HepG2 (cell line): ENCODE data around the gene SND1. TPM values are rescaled to one million over a fixed set of nuclear protein-coding genes. Genes with fewer than 3 reads are reported as not detected.

Experiments
- ATAC-seq: fragments of 200-7000 bp; cut with Tn5 transposase; 3 replicates; pipeline ENCODE4 v1.9.1; 2020; ENCODE audit warnings: mild to moderate bottlenecking, moderate library complexity
- BruUV-seq: library from RNA; stranded (reverse); fragments of 400-500 nt; replicated peaks from 2 replicates; lab custom pipeline; 2021; lab: Mats Ljungman, UMichigan
- CTCF ChIA-PET: fragments of 300-600 bp; formaldehyde crosslinking; extraction: SDS; loops from one replicate; lab custom pipeline; 2021; ENCODE audit warnings: low total read pairs, inconsistent platforms, low intra/inter-chr PET ratio; lab: Yijun Ruan, JAX
- POLR2A ChIA-PET: fragments of 350-600 bp; sonication (Branson Sonifier 250); formaldehyde crosslinking; loops from one replicate; lab custom pipeline; 2020; ENCODE audit warnings: antibody characterized with exemption, inconsistent platforms; lab: Yijun Ruan, JAX
- DNase-seq: peaks from one replicate; pipeline ENCODE4 v3.0.0-alpha.2; 2015; ENCODE audit warnings: low spot score
- FAIRE-seq: peaks from 3 replicates; lab custom pipeline; 2011; peaks lifted over from hg19 to GRCh38; lab: Jason Lieb, UNC
- H2AFZ ChIP-seq: one replicate; pipeline ENCODE4 v1.6.1; 2011; ENCODE audit warnings: low read length, inconsistent platforms
- H3K27ac ChIP-seq: fragments of 300-600 bp; 3 replicates; pipeline ENCODE4 v1.8.0; 2011; ENCODE audit warnings: mixed run types, mild to moderate bottlenecking, mixed read lengths, low read length, inconsistent platforms; ENCODE audit not compliant: insufficient read depth; ENCODE audit errors: extremely low read length
- H3K27me3 ChIP-seq, 2 experiments: fragments of 200-600 bp in 1 of 2; 2 replicates in 1 of 2; 3 replicates in 1 of 2; pipeline versions ENCODE4 v1.6.0 to v1.8.0; 2011; ENCODE audit warnings: low read length in 2 of 2, mild to moderate bottlenecking in 2 of 2, moderate library complexity in 2 of 2, inconsistent platforms in 1 of 2; ENCODE audit not compliant: insufficient read depth in 2 of 2, control insufficient read depth in 1 of 2
- H3K36me3 ChIP-seq, 2 experiments: fragments of 200-600 bp in 1 of 2; replicated peaks in 1 of 2; 2 replicates in 1 of 2; 3 replicates in 1 of 2; pipeline versions ENCODE4 v1.5.1 to v1.8.0; 2011; ENCODE audit warnings: low read length in 2 of 2, inconsistent platforms in 1 of 2; ENCODE audit not compliant: insufficient read depth in 2 of 2, control insufficient read depth in 1 of 2
- H3K4me1 ChIP-seq: 2 replicates; pipeline ENCODE4 v1.5.1; 2012; ENCODE audit warnings: low read length, inconsistent platforms; ENCODE audit not compliant: insufficient read depth
- H3K4me2 ChIP-seq: 2 replicates; pipeline ENCODE4 v1.6.0; 2011; ENCODE audit warnings: low read depth, low read length, inconsistent platforms
- H3K4me3 ChIP-seq, 3 experiments: fragments of 200-600 bp in 1 of 3; sonication (generic), shearing (Covaris generic) in 1 of 3; replicated peaks in 1 of 3; 2 replicates each; pipeline ENCODE4 v1.5.1; 2011 to 2016; ENCODE audit warnings: low read length in 3 of 3, inconsistent platforms in 2 of 3, low read depth in 2 of 3, mild to moderate bottlenecking in 2 of 3, control low read depth in 1 of 3, mixed read lengths in 1 of 3; ENCODE audit not compliant: insufficient read depth in 1 of 3
- H3K79me2 ChIP-seq: one replicate; pipeline ENCODE4 v1.6.1; 2011; ENCODE audit warnings: low read length, inconsistent platforms; ENCODE audit not compliant: insufficient read depth
- H3K9ac ChIP-seq: 2 replicates; pipeline ENCODE4 v1.6.0; 2011; ENCODE audit warnings: mild to moderate bottlenecking, low read depth, low read length, inconsistent platforms; ENCODE audit not compliant: insufficient read depth
- H3K9me3 ChIP-seq: 2 replicates; pipeline ENCODE4 v1.5.1; 2012; ENCODE audit warnings: mild to moderate bottlenecking, low read length
- H4K20me1 ChIP-seq: 2 replicates; pipeline ENCODE4 v1.6.0; 2011; ENCODE audit warnings: inconsistent platforms, mild to moderate bottlenecking, low read length, moderate library complexity; ENCODE audit not compliant: insufficient read depth
- HNRNPL ChIP-seq: fragments of 200-400 bp; formaldehyde crosslinking; IDR thresholded peaks from 2 replicates; pipeline ENCODE4 v1.6.1; 2017; ENCODE audit warnings: mild to moderate bottlenecking, low read depth, low read length
- MTA3 ChIP-seq: sonication (generic); formaldehyde crosslinking; IDR thresholded peaks from 2 replicates; pipeline ENCODE4 v1.4.0; 2020; ENCODE audit warnings: missing genetic modification reagents
- NFIC ChIP-seq: IDR thresholded peaks from 2 replicates; pipeline ENCODE4 v1.6.1; 2012; ENCODE audit warnings: mild to moderate bottlenecking, low read length, inconsistent platforms
- PAF1 ChIP-seq: IDR thresholded peaks from 2 replicates; pipeline ENCODE4 v1.6.1; 2016; ENCODE audit warnings: missing genetic modification reagents, missing compliant biosample characterization
- PPARG ChIP-seq: conservative IDR thresholded peaks from 2 replicates; pipeline ENCODE4 v1.6.1; 2016; ENCODE audit warnings: missing biosample characterization, missing genetic modification reagents
- PRDM15 ChIP-seq: sonication (generic); formaldehyde crosslinking; IDR thresholded peaks from 2 replicates; pipeline ENCODE4 v1.4.0; 2020; ENCODE audit warnings: missing genetic modification reagents
- RBM22 ChIP-seq: fragments of 200-400 bp; formaldehyde crosslinking; optimal IDR thresholded peaks from 2 replicates; pipeline ENCODE3; 2017; ENCODE audit warnings: mild to moderate bottlenecking, low read length, moderate library complexity
- SMAD9 ChIP-seq: sonication (generic); formaldehyde crosslinking; IDR thresholded peaks from 2 replicates; pipeline ENCODE4 v1.5.1; 2020; ENCODE audit warnings: mild to moderate bottlenecking, missing genetic modification reagents
- SMARCC2 ChIP-seq: fragments of 450-650 bp; IDR thresholded peaks from 2 replicates; pipeline ENCODE4 v1.6.1; 2017; ENCODE audit warnings: antibody characterized with exemption, mild to moderate bottlenecking
- ZKSCAN5 ChIP-seq: sonication (generic); formaldehyde crosslinking; IDR thresholded peaks from 2 replicates; pipeline ENCODE4 v1.5.1; 2020; ENCODE audit warnings: mild to moderate bottlenecking, missing genetic modification reagents
- ZNF329 ChIP-seq: sonication (generic); formaldehyde crosslinking; IDR thresholded peaks from 2 replicates; pipeline ENCODE4 v1.9.0; 2021; ENCODE audit warnings: low read depth, mild to moderate bottlenecking, missing genetic modification reagents
- ZNF547 ChIP-seq: sonication (generic); formaldehyde crosslinking; IDR thresholded peaks from 2 replicates; pipeline ENCODE4 v1.5.1; 2020; ENCODE audit warnings: mild to moderate bottlenecking, missing genetic modification reagents
- ZNF607 ChIP-seq: sonication (generic); formaldehyde crosslinking; IDR thresholded peaks from 2 replicates; pipeline ENCODE4 v1.5.1; 2020; ENCODE audit warnings: missing genetic modification reagents, mild to moderate bottlenecking, borderline replicate concordance
- ZNF678 ChIP-seq: sonication (generic); formaldehyde crosslinking; IDR thresholded peaks from 2 replicates; pipeline ENCODE4 v1.4.0; 2020; ENCODE audit warnings: mild to moderate bottlenecking, missing genetic modification reagents
- WGBS: methylation state at CpG from one replicate; pipeline ENCODE4 v1.1.6; 2017; ENCODE audit warnings: low lambda C conversion rate; 5-methylcytosine and 5-hydroxymethylcytosine counted together
- in situ Hi-C: cut with HindIII; loops from 2 replicates; pipeline ENCODE4 v1.10.0; 2017; ENCODE audit warnings: low pct_unique_long_range_greater_than_20kb; ENCODE audit not compliant: extremely low pct_ligation_motif_present
- intact Hi-C: fragments of 100-400 bp; cut with micrococcal nuclease; formaldehyde crosslinking; loops from one replicate; pipeline ENCODE4 v1.10.0; 2022; ENCODE audit not compliant: unreplicated experiment
- polyA plus RNA-seq, 8 experiments: library from polyadenylated mRNA; depleted of rRNA in 3 of 8; stranded (reverse) in 7 of 8; unstranded in 1 of 8; fragments of >200 nt; fragmentation: Illumina TruSeq in 4 of 8; extraction: Trizol in 4 of 8; gene quantifications; 2 replicates each; pipeline versions ENCODE4 v1.2.1 to v1.2.3, GENCODE V29; 2011 to 2016; ENCODE audit warnings: low read depth in 4 of 8, missing spikeins in 1 of 8, mixed read lengths in 1 of 8; ENCODE audit not compliant: insufficient read depth in 1 of 8
- total RNA-seq, 5 experiments: library from RNA; depleted of rRNA; stranded (reverse); fragments of >200 nt; fragmentation: Illumina TruSeq; extraction: Trizol; gene quantifications; 2 replicates each; pipeline ENCODE4 v1.2.3, GENCODE V29; 2016; ENCODE audit warnings: low read depth in 1 of 5
- TF ChIP-seq, protein P1 (sequence below): sonication (generic); formaldehyde crosslinking; IDR thresholded peaks from 2 replicates; pipeline ENCODE4 v1.8.1; 2023; ENCODE audit warnings: missing genetic modification reagents, mild to moderate bottlenecking, borderline replicate concordance

SND1 gene
- total and polyA plus RNA-seq, 2 of the 13 experiments (the other 11 are each of a cell fraction or from before 2014, with no cell fraction given) = 110 to 182 TPM

- no peak for TF ChIP-seq HNRNPL
Observed at GRCh38 chr7:128078309-128078708, 426.3 kb downstream of the SND1 start (continued).

DNA sequence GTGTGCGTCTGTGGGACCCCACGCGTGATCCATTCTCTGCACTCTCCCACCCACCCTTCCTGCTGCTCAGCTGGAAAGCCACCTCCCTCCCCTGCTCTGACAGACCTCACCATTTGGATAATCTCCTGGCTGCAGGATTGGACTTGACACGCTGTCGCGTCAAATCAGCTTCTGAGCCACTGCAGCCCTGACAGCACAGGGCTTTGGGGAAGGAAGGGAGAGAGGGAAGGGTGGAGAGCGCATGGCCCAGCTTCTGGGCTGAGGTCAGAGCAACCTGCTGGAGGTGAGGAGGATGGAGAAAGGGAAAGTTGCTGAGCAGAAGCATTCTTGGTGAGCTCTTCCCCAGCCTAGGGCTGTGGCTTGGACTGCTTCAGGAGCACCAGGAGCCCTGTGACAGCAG, 428.2 kb downstream of the SND1 start:
- ChIA-PET POLR2A (no interaction called here), CTCF (no interaction called here)
- Histone ChIP-seq H3K9me3 (no peaks in the 10 kb centered on the region), H3K4me3 (no peak overlapping the region), H3K9ac (no peak overlapping the region), H3K27me3 (no peaks in the 10 kb centered on the region), H4K20me1 (no peaks in the 10 kb centered on the region; the same call in 1 of the 2 replicates), H2AFZ (no peak overlapping the region), H3K79me2 (no peaks in the 10 kb centered on the region), H3K4me1 (no peaks in the 10 kb centered on the region), H3K27ac (no peak overlapping the region), H3K36me3 (peaks cover 51 to 95% of the 10 kb centered on the region in 2 experiments), H3K4me2 (no peak overlapping the region)
- FAIRE-seq (no peak), ATAC-seq (no peak), DNase-seq (no peak)
- peak; percentile 41 for TF ChIP-seq RBM22
- TF ChIP-seq, protein P1, sequence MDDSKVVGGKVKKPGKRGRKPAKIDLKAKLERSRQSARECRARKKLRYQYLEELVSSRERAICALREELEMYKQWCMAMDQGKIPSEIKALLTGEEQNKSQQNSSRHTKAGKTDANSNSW = no peak
- 97% methylated on average over 7 of the region's 7 CpGs for WGBS
- in situ Hi-C loops (no loop called here), intact Hi-C loops (no loop called here)
- no TSS peak for BruUV-seq

DNA sequence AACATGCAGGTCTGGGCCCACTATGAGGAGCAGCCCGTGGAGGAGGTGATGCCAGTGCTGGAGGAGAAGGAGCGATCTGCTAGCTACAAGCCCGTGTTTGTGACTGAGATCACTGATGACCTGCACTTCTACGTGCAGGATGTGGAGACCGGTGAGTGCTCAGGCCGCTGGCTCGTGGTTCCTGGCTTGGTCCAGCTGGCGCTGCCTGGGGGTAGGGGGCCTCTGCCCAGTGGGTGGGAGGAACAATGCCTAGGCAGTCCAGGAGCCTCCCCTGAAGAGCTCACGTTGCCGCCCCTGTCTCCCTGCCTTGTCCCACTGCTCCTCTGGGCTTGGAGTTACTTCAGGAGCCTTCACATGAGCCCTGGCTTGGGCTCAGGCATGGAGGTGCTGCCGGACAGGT, 429.4 kb downstream of the SND1 start:
- H3K27me3 ChIP-seq = no peaks in the 10 kb centered on the region
- POLR2A ChIA-PET = no interaction called here
- no peaks in the 10 kb centered on the region for H3K4me1 ChIP-seq
- H3K9ac ChIP-seq = no peak overlapping the region
- H3K4me3 ChIP-seq = no peak overlapping the region
- no peak for FAIRE-seq
- CTCF ChIA-PET = no interaction called here
- H4K20me1 ChIP-seq = no peaks in the 10 kb centered on the region; the same call in 1 of the 2 replicates
- intact Hi-C loops (no loop called here), in situ Hi-C loops (no loop called here)
- H3K36me3 ChIP-seq = peaks cover 57 to 94% of the 10 kb centered on the region in 2 experiments
- H2AFZ ChIP-seq = no peak overlapping the region
- no peak for ATAC-seq
- H3K27ac ChIP-seq = no peak overlapping the region
- H3K9me3 ChIP-seq = no peaks in the 10 kb centered on the region
- H3K4me2 ChIP-seq = no peak overlapping the region
- H3K79me2 ChIP-seq = no peaks in the 10 kb centered on the region
- BruUV-seq = no TSS peak
- 100% methylated on average over 3 of the region's 11 CpGs for WGBS
- no peak for DNase-seq
- TF ChIP-seq ZNF329 (CRISPR knock-in tag) (no peak), PPARG (CRISPR knock-in tag) (no peak), NFIC (no peak), ZKSCAN5 (CRISPR knock-in tag) (no peak), SMARCC2 (no peak), ZNF547 (CRISPR knock-in tag) (no peak), PAF1 (CRISPR knock-in tag) (no peak), ZNF678 (no peak), ZNF607 (no peak), SMAD9 (no peak), MTA3 (no peak), PRDM15 (CRISPR knock-in tag) (no peak)
